Measurements from ENCODE around the gene ALDH9A1. TPM values are rescaled to one million over a fixed set of nuclear protein-coding genes. Genes with fewer than 3 reads are reported as not detected.

ALDH9A1 gene
- total and polyA plus RNA-seq, 2 of the 4 experiments (the other 2 are of a cell fraction) = 43.5 to 43.7 TPM

- Histone ChIP-seq H2AK9ac (replicated peaks; ENCODE audit: low read depth, low read length, poor library complexity) (no peak overlapping the region), H3K27ac (ENCODE audit: insufficient read depth, low read length) (no peak overlapping the region), H3K4me2 (ENCODE audit: low read depth, low read length) (no peak overlapping the region), H2AFZ (replicated peaks; ENCODE audit: low read length, poor library complexity) (no peak overlapping the region), H3K4me3 (ENCODE audit: insufficient read depth, low read depth, low read length) (no peak overlapping the region), H3K9me1 (ENCODE audit: insufficient read depth, low read length) (no peaks in the 10 kb centered on the region), H3K27me3 (ENCODE audit: control insufficient read depth, insufficient read depth, low read length) (peaks cover 7% of the 10 kb centered on the region), H3K9me3 (ENCODE audit: control insufficient read depth, insufficient read depth, low read length) (no peaks in the 10 kb centered on the region), H3K4ac (ENCODE audit: low read depth, low read length) (no peak overlapping the region), H4K8ac (ENCODE audit: low read depth in 2 of 2, low read length in 2 of 2) (no peak overlapping the region), H2BK120ac (ENCODE audit: low read depth, low read length) (no peak overlapping the region), H3K79me1 (ENCODE audit: low read depth in 1 of 2, low read length in 2 of 2) (no peaks in the 10 kb centered on the region), H4K5ac (ENCODE audit: low read depth, low read length) (no peak overlapping the region), H3K4me1 (ENCODE audit: control insufficient read depth, insufficient read depth, low read length) (no peaks in the 10 kb centered on the region), H4K91ac (ENCODE audit: insufficient read depth, low read depth, low read length) (no peak overlapping the region), H2AK5ac (ENCODE audit: low read depth, low read length) (no peak overlapping the region), H2BK20ac (ENCODE audit: low read depth, low read length) (no peak overlapping the region), H3K36me3 (ENCODE audit: control insufficient read depth, insufficient read depth, low read length) (no peaks in the 10 kb centered on the region), H2BK5ac (ENCODE audit: low read depth, low read length, poor library complexity, severe bottlenecking) (no peak overlapping the region), H3K56ac (ENCODE audit: extremely low read depth, insufficient read depth, low read length) (no peak overlapping the region), H3K18ac (ENCODE audit: low read depth, low read length) (no peak overlapping the region), H3K9ac (ENCODE audit: low read depth, low read length) (no peak overlapping the region), H3K23ac (ENCODE audit: low read depth, low read length) (no peak overlapping the region), H3K14ac (replicated peaks; ENCODE audit: low read depth, low read length) (no peak overlapping the region), H2BK15ac (ENCODE audit: low read depth, low read length) (no peak overlapping the region), H4K20me1 (ENCODE audit: insufficient read depth, low read length) (no peaks in the 10 kb centered on the region)
- 97% methylated on average over 5 of the region's 8 CpGs; no CpG with 5 or more reads in 1 of the 2 experiments for WGBS, 2 experiments (ENCODE audit: extremely low coverage in 2 of 2, insufficient read length in 1 of 2)
- in situ Hi-C loops (cut with MboI; ENCODE audit: low sequenced_read_pairs) (loop anchor here (25.0 kb wide), 1 partner anchor 870 kb away; no protein-coding TSS in a partner anchor), dilution Hi-C loops (cut with HindIII; ENCODE audit: low sequenced_read_pairs, unreplicated experiment) (no loop called here), intact Hi-C loops (cut with micrococcal nuclease) (no loop called here)
- BruUV-seq (replicated peaks) = no TSS peak
- ChIA-PET POLR2A (ENCODE audit: unreplicated experiment) (no interaction called here), CTCF (no interaction called here)
- ATAC-seq (ENCODE audit: low read depth) (no peak), DNase-seq (no peak)
- TF ChIP-seq NFE2L2 (IDR thresholded peaks at IDR 0.05; ENCODE audit: low read depth, low read length) (no peak), CEBPB (IDR thresholded peaks at IDR 0.05; ENCODE audit: low read depth, low read length) (no peak), RCOR1 (IDR thresholded peaks at IDR 0.05; ENCODE audit: insufficient replicate concordance, low read length) (no peak), RFX5 (IDR thresholded peaks at IDR 0.05; ENCODE audit: low read depth, low read length) (no peak), MAZ (IDR thresholded peaks at IDR 0.05; ENCODE audit: borderline replicate concordance, low read depth, low read length) (no peak), FOS (IDR thresholded peaks at IDR 0.05; ENCODE audit: low read depth, low read length) (no peak), POLR2A (IDR thresholded peaks at IDR 0.05; ENCODE audit: low read depth, low read length) (no peak), MXI1 (IDR thresholded peaks at IDR 0.05; ENCODE audit: borderline replicate concordance, low read depth, low read length) (no peak), CTCF (conservative IDR thresholded peaks at IDR 0.05; ENCODE audit: low read depth, low read length) (no peak), MAFK (IDR thresholded peaks at IDR 0.05; ENCODE audit: low read depth, low read length) (no peak), CHD1 (IDR thresholded peaks at IDR 0.05; ENCODE audit: low read depth, low read length) (no peak), BHLHE40 (IDR thresholded peaks at IDR 0.05; ENCODE audit: low read depth, low read length) (no peak), SMC3 (IDR thresholded peaks at IDR 0.05; ENCODE audit: low read depth, low read length) (no peak), RAD21 (IDR thresholded peaks at IDR 0.05; ENCODE audit: low read length) (no peak)
- TF ChIP-seq, protein P1, sequence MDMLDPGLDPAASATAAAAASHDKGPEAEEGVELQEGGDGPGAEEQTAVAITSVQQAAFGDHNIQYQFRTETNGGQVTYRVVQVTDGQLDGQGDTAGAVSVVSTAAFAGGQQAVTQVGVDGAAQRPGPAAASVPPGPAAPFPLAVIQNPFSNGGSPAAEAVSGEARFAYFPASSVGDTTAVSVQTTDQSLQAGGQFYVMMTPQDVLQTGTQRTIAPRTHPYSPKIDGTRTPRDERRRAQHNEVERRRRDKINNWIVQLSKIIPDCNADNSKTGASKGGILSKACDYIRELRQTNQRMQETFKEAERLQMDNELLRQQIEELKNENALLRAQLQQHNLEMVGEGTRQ (IDR thresholded peaks at IDR 0.05; ENCODE audit: low read depth, low read length) = no peak
- TF ChIP-seq, protein P2, sequence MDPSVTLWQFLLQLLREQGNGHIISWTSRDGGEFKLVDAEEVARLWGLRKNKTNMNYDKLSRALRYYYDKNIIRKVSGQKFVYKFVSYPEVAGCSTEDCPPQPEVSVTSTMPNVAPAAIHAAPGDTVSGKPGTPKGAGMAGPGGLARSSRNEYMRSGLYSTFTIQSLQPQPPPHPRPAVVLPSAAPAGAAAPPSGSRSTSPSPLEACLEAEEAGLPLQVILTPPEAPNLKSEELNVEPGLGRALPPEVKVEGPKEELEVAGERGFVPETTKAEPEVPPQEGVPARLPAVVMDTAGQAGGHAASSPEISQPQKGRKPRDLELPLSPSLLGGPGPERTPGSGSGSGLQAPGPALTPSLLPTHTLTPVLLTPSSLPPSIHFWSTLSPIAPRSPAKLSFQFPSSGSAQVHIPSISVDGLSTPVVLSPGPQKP (IDR thresholded peaks at IDR 0.05; ENCODE audit: borderline replicate concordance, low read depth, low read length) = no peak
These were observed 81.3 kb downstream of the ALDH9A1 start for GRCh38 chr1:165616987-165617546.
